ENCODE data around the gene UMAD1. TPM values are rescaled to one million over a fixed set of nuclear protein-coding genes. Genes with fewer than 3 reads are reported as not detected.

UMAD1 gene
- total RNA-seq, 4 donors from 2014 or later = 1.3 to 32.9 (median 15.3) TPM

DNA sequence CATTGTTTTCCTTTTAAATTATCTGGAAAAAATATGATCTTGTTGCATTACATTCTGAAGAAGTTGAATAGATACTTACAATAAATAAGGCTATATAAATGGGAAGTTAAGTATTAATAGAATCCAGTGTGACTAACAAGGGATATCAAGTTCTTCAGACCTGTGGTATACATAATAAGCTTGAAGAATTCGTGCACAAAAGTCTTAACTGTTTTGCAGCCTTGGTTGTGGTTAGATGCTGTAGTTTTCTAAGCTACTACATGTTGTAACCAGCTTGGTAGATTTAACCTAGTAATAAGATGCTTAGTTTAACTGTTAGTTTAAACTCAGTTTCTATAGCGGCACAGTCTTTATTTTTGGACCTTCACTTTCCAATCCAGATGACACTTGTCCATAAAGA is 221.8 kb downstream of the UMAD1 start:
- intact Hi-C loops (cut with DNase I; ENCODE audit: low total_unique reads) = no loop called here
- Histone ChIP-seq H3K27me3 (no peaks in the 10 kb centered on the region), H3K27ac (no peak overlapping the region), H3K4me1 (no peaks in the 10 kb centered on the region), H3K9me3 (no peaks in the 10 kb centered on the region), H3K4me3 (no peak overlapping the region), H3K36me3 (no peaks in the 10 kb centered on the region)
- no peak for TF ChIP-seq POLR2A (IDR thresholded peaks at IDR 0.05)
- TF ChIP-seq, protein P1, sequence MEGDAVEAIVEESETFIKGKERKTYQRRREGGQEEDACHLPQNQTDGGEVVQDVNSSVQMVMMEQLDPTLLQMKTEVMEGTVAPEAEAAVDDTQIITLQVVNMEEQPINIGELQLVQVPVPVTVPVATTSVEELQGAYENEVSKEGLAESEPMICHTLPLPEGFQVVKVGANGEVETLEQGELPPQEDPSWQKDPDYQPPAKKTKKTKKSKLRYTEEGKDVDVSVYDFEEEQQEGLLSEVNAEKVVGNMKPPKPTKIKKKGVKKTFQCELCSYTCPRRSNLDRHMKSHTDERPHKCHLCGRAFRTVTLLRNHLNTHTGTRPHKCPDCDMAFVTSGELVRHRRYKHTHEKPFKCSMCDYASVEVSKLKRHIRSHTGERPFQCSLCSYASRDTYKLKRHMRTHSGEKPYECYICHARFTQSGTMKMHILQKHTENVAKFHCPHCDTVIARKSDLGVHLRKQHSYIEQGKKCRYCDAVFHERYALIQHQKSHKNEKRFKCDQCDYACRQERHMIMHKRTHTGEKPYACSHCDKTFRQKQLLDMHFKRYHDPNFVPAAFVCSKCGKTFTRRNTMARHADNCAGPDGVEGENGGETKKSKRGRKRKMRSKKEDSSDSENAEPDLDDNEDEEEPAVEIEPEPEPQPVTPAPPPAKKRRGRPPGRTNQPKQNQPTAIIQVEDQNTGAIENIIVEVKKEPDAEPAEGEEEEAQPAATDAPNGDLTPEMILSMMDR (IDR thresholded peaks at IDR 0.05) = no peak
- DNase-seq = no peak

- intact Hi-C loops (cut with DNase I; ENCODE audit: low total_unique reads) = no loop called here
- Histone ChIP-seq H3K4me1 (no peaks in the 10 kb centered on the region), H3K27ac (no peak overlapping the region), H3K36me3 (no peaks in the 10 kb centered on the region), H3K4me3 (no peak overlapping the region), H3K27me3 (no peaks in the 10 kb centered on the region), H3K9me3 (no peaks in the 10 kb centered on the region)
- no peak for DNase-seq
- TF ChIP-seq POLR2A (IDR thresholded peaks at IDR 0.05) = no peak
- TF ChIP-seq, protein P1 (IDR thresholded peaks at IDR 0.05) = no peak
These were observed 227.5 kb downstream of the UMAD1 start for GRCh38 chr7:7867846-7868571.

GRCh38 chr7:7868572-7868899 is 228.0 kb downstream of the UMAD1 start:
- Histone ChIP-seq H3K4me1 (no peaks in the 10 kb centered on the region), H3K4me3 (no peak overlapping the region), H3K9me3 (no peaks in the 10 kb centered on the region), H3K36me3 (no peaks in the 10 kb centered on the region), H3K27ac (no peak overlapping the region), H3K27me3 (no peaks in the 10 kb centered on the region)
- intact Hi-C loops (cut with DNase I; ENCODE audit: low total_unique reads) = no loop called here
- DNase-seq = no peak
- TF ChIP-seq, protein P1 (IDR thresholded peaks at IDR 0.05) = no peak

DNA sequence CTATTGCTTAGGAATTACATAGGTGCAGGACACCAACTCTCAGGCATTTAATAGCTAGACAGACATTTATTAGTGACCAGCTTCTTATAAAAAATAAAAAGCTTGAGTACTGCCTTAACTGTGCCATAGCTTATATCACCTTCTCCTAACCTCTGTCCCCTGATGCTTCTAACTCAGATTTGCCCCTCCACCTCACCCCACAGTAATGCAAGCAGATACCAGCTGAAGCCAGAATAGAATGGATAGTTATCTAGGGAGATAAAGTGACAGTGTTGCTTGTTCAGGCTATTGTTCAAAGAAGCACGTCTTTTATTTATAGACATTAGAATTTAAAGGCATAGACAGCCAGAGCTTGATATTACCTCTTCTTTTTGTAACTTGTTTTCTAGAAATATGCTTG is 228.5 kb downstream of the UMAD1 start:
- intact Hi-C loops (cut with DNase I; ENCODE audit: low total_unique reads) = no loop called here

GRCh38 chr7:7869651-7870050 is 229.1 kb downstream of the UMAD1 start:
- no peak for DNase-seq
- no peaks in the 10 kb centered on the region for H3K4me1 ChIP-seq
- H3K9me3 ChIP-seq = no peaks in the 10 kb centered on the region
- intact Hi-C loops (cut with DNase I; ENCODE audit: low total_unique reads) = no loop called here
- TF ChIP-seq, protein P1 (IDR thresholded peaks at IDR 0.05) = no peak
- TF ChIP-seq POLR2A (IDR thresholded peaks at IDR 0.05) = no peak
- no peaks in the 10 kb centered on the region for H3K36me3 ChIP-seq
- H3K4me3 ChIP-seq = no peak overlapping the region
- H3K27ac ChIP-seq = no peak overlapping the region
- no peaks in the 10 kb centered on the region for H3K27me3 ChIP-seq

More for the DNA sequence above, 228.5 kb downstream of the UMAD1 start:
- TF ChIP-seq POLR2A (IDR thresholded peaks at IDR 0.05) = no peak
- TF ChIP-seq, protein P1 (IDR thresholded peaks at IDR 0.05) = no peak
- no peak for DNase-seq
- H3K4me3 ChIP-seq = no peak overlapping the region
- no peak overlapping the region for H3K27ac ChIP-seq
- no peaks in the 10 kb centered on the region for H3K36me3 ChIP-seq
- H3K4me1 ChIP-seq = no peaks in the 10 kb centered on the region
- no peaks in the 10 kb centered on the region for H3K27me3 ChIP-seq
- no peaks in the 10 kb centered on the region for H3K9me3 ChIP-seq
